Coronary artery (tissue), 2 donors: ENCODE results near the gene UNC45A.

Experiments used
- DNase-seq: peaks from one replicate; pipeline ENCODE4 v3.0.0-alpha.2; 2017; ENCODE audit warnings: low spot score
- H3K27ac ChIP-seq, 2 donors: fragments of 200-600 bp; sonication (generic); one replicate each; pipeline ENCODE4 v1.5.1; 2016 to 2019
- H3K4me3 ChIP-seq: fragments of 200-600 bp; sonication (generic); 2 replicates; pipeline ENCODE4 v1.5.1; 2016; ENCODE audit warnings: mild to moderate bottlenecking, moderate library complexity
- TF ChIP-seq, protein P1 (sequence below): fragments of 200-600 bp; sonication (generic); IDR thresholded peaks from one replicate; pipeline ENCODE4 v1.5.1; 2019; ENCODE audit warnings: antibody characterized with exemption

UNC45A gene

GRCh38 chr15:90889736-90890456, 45.2 kb upstream of the UNC45A start:
- H3K4me3 ChIP-seq, result no peak overlapping the region
- DNase-seq, result no peak
- H3K27ac ChIP-seq, result no peak overlapping the region
- TF ChIP-seq, protein P1, sequence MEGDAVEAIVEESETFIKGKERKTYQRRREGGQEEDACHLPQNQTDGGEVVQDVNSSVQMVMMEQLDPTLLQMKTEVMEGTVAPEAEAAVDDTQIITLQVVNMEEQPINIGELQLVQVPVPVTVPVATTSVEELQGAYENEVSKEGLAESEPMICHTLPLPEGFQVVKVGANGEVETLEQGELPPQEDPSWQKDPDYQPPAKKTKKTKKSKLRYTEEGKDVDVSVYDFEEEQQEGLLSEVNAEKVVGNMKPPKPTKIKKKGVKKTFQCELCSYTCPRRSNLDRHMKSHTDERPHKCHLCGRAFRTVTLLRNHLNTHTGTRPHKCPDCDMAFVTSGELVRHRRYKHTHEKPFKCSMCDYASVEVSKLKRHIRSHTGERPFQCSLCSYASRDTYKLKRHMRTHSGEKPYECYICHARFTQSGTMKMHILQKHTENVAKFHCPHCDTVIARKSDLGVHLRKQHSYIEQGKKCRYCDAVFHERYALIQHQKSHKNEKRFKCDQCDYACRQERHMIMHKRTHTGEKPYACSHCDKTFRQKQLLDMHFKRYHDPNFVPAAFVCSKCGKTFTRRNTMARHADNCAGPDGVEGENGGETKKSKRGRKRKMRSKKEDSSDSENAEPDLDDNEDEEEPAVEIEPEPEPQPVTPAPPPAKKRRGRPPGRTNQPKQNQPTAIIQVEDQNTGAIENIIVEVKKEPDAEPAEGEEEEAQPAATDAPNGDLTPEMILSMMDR, result no peak

- Histone ChIP-seq H3K27ac (no peak overlapping the region), H3K4me3 (no peak overlapping the region)
- TF ChIP-seq, protein P1, result no peak
- no peak for DNase-seq
These were observed 44.2 kb upstream of the UNC45A start for GRCh38 chr15:90890839-90891238.

GRCh38 chr15:90891346-90891949, 43.6 kb upstream of the UNC45A start:
- no peak for DNase-seq
- H3K27ac ChIP-seq, result no peak overlapping the region
- H3K4me3 ChIP-seq, result no peak overlapping the region
- TF ChIP-seq, protein P1, result no peak

DNA sequence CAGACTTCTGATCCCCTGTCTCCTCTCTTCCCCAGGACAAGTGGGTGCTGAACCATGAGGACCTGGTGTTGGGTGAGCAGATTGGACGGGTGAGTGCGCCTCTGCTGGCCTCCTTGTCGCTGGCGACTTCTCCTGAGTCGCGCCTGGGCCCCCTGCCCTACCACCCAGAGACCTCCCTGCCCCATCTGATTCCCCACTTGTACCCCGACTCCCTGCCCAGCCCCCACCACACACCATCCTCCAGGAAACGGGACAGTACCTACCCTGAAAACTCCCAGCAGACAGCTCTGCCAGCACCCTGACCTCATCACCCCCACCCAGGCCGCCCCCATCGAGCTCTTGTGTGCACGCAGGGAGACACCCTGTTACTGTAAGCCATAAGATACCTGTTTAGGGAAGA, 43.1 kb upstream of the UNC45A start:
- TF ChIP-seq, protein P1, result no peak
- H3K27ac ChIP-seq, result no peak overlapping the region
- DNase-seq, result no peak
- H3K4me3 ChIP-seq, result no peak overlapping the region

DNA sequence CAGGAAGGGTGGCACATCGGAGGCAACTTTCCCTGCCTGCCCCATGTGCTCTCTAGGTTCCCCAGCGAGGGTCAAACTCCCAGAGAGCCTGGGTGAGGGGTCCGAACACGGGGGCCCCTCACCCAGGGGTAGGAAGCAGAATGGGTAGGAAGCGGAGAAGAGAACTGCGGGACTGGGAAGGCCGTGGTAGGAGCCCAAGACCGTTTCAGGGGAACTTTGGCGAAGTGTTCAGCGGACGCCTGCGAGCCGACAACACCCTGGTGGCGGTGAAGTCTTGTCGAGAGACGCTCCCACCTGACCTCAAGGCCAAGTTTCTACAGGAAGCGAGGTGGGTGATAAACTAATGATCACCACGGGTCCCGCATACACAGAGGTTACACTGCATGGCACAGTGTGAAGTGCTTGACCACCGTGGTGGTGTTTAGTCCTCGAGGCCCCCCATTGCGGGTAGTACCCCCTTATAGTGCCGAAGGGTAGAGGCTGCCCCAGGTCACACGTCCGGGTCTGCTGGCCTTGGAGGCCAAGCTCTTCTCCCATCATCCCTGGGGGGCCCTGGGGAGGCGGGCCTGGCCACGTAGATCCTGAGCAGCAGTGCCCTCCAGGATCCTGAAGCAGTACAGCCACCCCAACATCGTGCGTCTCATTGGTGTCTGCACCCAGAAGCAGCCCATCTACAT, 42.4 kb upstream of the UNC45A start:
- TF ChIP-seq, protein P1, result no peak
- H3K27ac ChIP-seq, result no peak overlapping the region
- DNase-seq, result no peak
- no peak overlapping the region for H3K4me3 ChIP-seq

GRCh38 chr15:90893175-90894090, 41.7 kb upstream of the UNC45A start:
- no peak for DNase-seq
- H3K27ac ChIP-seq, result no peak overlapping the region
- TF ChIP-seq, protein P1, result no peak
- H3K4me3 ChIP-seq, result no peak overlapping the region
